Heart left ventricle (tissue), 13 donors: ENCODE measurements around the gene LSAMP.

Experiments used
- CTCF ChIP-seq, 12 donors: fragments of 200-600 bp; sonication (generic) in 4 of 12; IDR thresholded peaks; one replicate each; pipeline versions ENCODE4 v1.5.0 to v1.8.0; 2018 to 2022; ENCODE audit warnings: antibody characterized with exemption in 12 of 12, mild to moderate bottlenecking in 5 of 12
- POLR2A ChIP-seq, 2 donors: fragments of 450-650 bp; IDR thresholded peaks; one replicate each; pipeline ENCODE4 v1.6.1; 2017; ENCODE audit warnings: antibody characterized with exemption in 2 of 2, mild to moderate bottlenecking in 2 of 2, moderate library complexity in 2 of 2
- donor health status: ischemic (EF 13 %, LVEDD 7.1; RV severe dilation, severe dysfunction).
- donor health status: DM: no; HTN: yes; CAD: no.
- donor health status: DM: no; HTN: no; CAD: no.
- donor health status: ischemic (EF 25% LVEDD 6.9; RV normal size, moderate dysfunction).
- donor health status: ischemic (EF 25% LVEDD 5.7; RV mildly dilated, moderate dysfunction).
- donor health status: ischemic (EF 35%, LVEDD 5.7; RV mildly dilated, moderate dysfunction).
- donor health status: nonischemic (EF 11% LVEDD 7.7; RV severe dilation, severe dysfunction).
- donor health status: DM: yes; HTN: yes; CAD: no.
- donor health status: PGD.
- donor health status: ischemic (EF 29% LVEDD 5.4; RV normal size, mild dysfunction).
- donor health status: nonischemic (EF 23%, LVEDD 6.1; RV moderate dilation, normal function).

GRCh38 chr3:116423945-116424344 lies 21.3 kb downstream of the LSAMP start:
- TF ChIP-seq CTCF (IDR thresholded peaks at IDR 0.05) (no peak), POLR2A (IDR thresholded peaks at IDR 0.05) (no peak)
